HG02938 (cell line): ENCODE results near the gene CCDC9.
A peak's percentile ranks its signal among the peaks of the same experiment; 100 is the strongest.

Experiments
- ATAC-seq: cut with Tn5 transposase; IDR thresholded peaks from one replicate; pipeline ENCODE4 v1.9.1; 2021; ENCODE audit warnings: mild to moderate bottlenecking, moderate library complexity; ENCODE audit not compliant: unreplicated experiment

The CCDC9 gene

DNA sequence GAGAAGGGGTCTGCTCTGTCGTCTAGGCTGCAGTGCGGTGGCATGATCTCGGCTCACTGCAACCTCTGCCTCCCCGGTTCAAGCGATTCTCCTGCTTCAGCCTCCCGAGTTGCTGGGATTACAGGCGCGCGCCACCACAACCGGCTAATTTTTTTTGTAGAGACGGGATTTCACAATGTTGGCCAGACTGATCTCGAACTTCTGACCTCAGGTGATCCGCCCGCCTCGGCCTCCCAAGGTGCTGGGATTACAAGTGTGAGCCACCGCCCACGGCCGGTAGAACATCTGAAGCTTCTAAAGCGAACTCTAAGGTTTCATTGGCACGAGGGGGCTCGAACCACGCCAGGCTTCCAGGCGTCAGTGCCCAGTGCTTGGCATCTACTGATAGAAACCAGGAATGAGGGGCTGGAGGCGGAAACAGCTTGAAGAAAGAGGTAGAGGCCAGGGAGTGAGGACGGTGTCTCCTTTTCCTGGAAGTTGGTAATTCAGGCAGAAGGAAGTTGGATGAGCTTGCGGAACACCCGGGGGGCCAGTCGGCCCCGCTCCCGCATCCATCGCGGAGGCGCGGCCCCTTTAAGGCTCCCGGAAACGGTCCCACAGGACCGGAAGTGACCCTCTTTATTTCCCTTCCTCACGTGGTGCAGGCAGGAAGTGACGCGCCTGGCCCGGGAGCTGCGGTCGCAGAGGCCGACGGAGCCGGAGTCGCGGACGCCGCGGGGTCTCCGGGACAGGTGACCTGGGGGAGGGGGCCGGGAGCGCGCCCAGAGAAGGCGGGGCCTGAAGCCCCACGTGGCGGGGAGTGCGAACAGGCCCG is at the start of gene CCDC9:
Gene CCDC9, plus strand, starts transcription at position 647 of the 814 bp plus-strand sequence. CDS start 1,876 bp downstream, outside the sequence.
- ATAC-seq: peak; percentile 37

DNA sequence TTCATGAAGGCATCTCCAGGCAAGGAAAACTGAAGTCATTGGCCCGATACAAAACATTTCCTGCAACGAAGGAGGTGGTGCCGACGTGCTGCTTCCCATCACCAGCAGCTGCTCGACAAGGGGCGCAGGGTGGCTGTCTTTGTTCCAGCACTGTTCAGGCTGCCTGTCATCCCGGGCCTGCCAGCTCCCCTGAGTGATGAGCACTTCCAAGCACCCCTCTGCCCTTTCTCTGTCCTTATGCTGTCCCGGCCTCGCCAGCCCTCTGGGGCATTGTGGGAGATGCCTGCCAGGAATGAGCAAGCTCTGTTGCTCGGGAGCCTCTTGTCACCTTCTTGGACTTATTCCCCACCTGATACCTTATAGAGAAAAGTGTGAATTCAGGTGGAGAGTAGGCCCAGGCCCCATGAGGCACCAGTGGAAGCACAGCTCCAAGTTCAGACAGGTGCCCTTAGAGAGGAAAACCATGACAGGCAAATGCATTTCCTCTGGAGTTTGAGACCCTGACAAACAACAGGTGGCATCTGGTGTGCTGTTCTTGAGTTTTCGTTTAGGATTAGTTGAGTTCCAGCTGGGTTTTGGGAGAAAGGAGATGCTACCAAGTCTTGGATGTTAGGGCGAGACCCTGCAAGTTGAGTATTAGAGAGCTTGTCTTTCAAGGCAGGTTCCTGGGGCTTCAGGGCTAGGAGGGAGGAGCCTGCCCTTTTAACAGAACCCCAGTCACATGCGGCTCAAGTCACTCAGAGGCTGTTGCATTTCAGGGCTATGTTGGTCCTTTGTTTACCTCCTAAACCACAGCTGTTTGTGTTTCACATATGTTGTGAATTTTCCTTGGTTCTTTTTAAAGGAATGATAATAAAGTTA is 46.8 kb upstream of the CCDC9 start:
- no peak for ATAC-seq

DNA sequence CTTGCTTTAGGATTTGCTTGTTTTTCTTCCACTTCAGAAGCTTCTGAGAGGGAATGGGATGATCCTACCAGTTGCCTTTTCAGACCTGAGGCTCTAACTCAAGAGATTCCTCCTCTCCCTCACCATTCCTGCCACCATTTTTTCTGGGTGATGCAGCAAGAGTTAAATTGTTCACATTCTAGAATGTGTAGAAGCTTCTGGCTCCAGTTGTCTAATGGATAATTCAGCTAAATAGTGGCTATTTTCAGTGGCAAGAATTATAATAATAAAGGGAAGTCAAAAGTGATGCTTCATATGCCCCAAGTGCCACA is 46.2 kb upstream of the CCDC9 start:
- ATAC-seq: no peak

DNA sequence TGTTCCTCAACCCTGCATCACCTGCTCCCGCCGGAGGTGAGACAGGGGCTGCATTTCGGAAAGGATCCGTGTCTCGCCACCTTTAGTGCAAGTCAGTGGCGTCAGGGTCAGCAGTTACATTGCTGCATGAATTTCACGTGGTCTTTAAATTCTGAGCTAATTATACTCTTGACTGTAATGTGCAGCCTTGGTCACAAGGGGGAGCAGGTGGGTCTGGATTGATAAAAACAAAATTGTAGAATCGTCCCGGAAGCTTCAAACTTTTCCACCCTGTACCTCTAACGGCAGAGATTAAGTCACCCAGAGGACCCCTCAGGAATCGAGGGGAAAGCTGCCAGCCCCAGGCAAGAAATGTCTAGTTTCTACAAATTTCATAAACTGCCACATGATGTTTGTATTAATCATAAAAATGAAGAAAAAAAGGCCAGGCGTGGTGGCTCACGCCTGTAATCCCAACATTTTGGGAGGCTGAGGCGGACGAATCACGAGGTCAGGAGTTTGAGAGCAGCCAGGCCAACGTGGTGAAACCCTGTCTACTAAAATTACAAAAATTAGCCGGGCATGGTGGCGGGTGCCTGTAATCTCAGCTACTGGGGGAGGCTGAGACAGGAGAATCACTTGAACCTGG is 45.5 kb upstream of the CCDC9 start:
- no peak for ATAC-seq

DNA sequence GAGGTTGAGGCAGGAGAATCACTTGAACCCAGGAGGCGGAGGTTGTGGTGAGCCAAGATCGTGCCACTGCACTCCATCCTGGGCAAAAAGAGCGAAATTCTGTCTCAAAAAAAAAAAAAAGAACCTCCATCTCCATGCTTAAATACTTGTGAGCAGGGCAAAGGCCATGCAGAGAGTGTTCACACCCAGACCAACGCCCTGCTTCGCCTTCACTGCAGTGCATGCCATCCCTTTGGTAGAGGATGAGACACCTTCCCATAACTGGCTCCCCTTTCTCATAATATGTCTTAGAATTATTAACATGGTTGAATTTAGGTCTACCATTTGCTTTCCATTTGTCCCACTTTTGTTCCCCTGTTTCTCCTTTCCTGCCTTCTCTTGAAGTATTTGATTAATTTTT is 40.7 kb upstream of the CCDC9 start:
- no peak for ATAC-seq

DNA sequence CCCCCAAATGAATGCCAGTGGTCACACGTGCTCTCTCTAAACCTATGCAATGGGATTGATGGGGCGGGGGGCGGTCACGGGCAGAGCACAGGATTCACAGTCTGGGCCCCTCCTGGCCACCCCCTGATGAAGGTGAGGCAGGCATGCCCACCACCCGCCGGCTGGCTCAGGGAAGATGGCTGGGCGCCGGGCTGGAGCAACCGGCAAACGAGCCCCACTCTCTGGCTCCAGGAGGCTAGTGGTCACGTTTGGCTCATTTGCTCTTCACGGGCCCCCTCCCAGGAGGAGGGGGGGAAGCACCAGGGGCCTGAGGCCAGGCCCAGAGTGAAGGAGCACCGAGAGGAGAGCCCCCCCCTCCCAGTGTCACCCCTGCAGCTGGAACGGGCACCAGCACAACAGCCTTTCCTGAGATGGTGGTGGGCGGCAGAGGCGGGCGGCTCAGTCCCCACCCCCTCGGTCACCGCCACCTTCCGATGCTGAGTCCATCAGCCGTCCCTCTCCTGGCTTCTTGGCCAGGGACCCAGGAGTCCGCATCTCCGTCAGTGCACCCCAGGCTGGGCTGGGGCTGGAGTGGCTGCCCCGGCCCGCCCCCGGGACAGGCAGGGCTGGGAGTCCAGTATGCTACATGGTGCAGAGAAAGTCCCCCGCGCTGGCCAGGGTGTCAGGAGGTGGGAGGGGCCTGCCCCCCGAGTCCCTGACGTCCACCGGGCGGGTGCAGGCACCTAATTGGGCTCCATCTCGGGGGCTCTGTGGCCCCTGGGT is 35.1 kb upstream of the CCDC9 start:
- no peak for ATAC-seq

DNA sequence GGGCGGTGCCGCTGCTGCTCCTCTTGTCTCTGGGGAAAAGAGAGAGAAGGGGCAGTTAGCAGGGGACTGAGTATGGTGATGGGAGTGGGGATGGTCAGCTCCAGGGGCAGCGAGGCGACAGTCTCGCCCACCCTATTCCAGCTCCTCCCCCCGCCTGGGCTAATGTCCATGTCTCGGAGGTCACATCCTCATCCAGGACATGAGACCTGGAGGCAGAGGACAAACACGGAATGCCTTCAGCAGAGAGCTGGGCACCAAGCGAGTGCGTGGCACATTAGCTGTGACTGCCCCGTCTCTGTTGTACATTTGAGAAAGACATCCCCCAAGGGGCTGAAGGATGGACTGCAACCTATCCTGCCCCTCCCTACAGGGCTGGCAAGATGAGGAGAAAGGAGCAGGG is 34.4 kb upstream of the CCDC9 start:
- ATAC-seq: no peak

DNA sequence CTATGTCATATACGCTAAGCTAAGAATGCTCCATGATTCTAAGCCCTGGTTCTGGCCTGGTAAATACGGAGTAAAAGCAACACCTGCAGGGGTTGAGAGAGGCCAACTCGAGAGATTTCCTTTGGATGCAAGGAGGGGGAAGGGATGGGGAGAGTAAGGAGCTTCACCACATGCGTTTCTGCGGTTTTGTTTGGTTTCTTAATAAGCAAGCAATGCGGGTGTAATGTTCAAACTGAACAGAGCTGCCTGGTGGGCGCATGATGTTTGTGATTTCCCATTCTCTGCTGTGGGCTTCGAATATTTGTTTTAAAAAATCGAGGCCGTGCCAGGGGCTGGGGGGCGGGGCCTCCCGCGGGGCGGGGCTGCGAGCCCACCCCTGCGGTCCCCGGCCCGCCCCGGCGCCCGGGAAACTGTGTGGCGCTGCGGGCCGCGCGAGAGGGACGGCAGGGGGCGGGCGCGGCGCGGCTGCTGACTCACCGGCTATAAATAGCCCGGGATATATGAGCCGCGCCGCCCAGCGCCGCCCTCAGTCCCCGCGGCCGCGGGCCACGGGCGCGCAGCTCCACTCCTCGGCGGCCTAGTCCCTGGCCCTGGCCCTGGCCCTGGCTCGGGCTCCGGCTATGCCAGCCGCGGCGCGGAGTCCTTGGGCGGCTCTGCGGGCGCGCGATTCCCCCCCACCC is 30.4 kb upstream of the CCDC9 start:
- ATAC-seq: peak; percentile 31

DNA sequence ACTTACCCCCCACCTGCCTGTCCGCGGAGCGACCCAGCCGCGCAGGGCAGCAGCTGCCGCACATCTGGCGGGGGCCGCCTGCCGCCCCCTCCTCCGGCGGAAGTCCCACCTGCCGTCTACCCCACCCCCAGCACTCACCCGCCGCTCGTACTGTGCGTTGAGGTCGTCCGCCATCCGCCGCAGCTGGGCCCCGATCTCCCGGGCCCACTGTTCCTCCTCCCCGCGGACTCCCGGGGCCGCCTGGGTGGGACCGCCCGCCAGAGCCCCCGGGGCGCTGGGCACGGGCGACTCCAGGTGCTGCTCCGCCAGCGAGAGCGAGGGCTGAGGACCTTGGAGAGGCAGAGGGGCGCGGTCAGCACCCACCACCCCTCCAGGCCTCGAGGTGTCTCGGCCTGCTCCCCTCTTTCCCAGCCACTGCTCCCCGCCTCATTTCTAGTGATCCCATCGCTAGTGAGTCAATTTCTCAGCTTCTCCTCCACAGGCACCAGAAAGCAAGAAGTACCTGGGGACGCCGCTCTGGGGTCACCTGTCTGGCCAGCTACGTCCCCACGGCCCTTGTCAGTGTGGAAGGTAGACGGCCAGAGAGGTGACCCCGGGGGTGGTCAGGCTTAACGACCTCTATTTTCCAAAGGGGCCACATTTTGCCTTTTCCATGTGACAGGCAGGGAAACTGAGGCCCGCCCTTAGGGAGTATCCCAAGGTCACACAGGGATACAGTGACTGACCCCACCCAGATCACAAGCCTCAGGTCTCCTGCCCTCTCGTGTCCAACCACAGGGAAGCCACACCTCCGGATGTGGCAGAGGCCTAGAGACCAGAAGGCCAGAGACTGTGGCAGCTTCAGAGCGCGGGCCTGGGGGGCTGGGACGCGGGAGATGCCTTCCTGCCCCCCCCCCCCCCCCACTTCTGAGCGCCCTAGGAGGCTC is 29.6 kb upstream of the CCDC9 start:
- ATAC-seq: peak; percentile 25

DNA sequence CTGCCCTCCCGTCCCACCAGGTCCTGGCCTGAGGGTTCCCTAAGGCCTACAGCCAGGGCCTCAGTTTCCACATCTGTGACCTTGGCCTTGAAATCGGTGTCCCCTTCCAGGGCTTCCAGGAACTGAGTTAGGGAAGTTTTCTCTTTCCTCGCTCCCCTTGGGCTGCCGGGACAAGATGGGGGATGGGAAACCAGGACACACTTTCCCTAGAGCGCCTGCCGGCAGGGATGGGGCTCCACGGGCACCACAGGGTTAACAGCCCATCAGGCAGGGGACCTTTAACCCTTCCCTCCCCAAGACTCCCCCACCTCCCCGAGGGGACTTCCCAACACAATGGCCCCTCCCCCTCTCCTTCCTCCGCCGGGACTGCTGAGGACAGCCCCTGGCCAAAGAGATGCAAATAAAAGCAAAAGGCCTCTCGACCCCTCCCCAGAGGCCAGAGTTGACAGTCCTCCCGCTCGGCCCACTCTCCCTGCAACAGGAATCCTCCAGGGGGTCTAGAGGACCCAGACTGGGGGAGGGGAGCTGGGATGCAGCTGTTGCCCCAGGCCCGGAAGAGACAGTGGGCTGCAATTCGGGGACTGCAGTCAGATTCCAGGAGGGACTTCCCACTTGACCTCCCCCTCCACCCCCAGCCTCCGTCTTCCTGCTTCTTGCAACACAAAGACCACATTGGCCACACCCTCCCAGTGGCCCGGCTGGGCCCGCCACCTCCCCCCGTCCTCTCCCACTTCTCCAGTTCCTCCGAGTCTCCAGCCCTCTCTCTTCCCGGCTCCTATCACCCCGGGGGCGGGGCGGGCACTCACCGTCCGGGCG is 28.8 kb upstream of the CCDC9 start:
- ATAC-seq: no peak

DNA sequence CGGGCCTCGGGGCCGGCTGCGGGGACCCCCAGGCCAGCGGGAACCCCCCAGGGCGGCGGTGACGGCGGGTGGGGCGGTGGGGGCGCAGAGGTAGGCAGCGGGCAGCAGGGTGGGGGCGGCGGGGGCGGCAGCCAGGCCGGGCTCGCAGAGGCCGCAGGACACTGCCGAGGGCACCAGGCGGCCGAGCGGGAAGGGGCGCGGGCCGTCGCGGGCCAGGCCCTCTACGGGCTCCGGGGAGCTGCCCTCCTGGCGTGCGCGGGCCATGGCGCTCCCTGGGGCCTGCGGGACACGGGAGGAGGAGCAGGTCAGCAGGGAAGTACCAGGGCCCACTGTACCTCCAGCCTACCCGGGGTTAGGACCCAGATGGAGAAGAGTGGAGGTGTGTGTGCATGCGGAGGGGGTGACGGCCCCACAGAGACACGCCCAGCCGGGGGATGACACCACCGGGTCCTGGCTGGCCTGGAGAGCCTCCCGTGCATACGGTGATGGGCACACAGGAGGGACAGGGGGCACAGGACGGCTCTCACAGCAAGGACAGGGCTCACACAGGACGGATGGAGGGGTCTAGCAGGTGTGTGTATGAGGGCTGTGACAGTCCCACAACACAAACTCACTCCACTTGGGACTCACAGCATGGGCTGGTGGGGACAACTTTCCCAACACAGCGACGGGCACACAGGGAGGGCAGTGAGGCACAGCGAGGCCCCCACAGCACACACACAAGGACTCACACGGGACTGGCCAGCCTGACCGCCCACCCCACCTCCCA is 28.0 kb upstream of the CCDC9 start:
- no peak for ATAC-seq

DNA sequence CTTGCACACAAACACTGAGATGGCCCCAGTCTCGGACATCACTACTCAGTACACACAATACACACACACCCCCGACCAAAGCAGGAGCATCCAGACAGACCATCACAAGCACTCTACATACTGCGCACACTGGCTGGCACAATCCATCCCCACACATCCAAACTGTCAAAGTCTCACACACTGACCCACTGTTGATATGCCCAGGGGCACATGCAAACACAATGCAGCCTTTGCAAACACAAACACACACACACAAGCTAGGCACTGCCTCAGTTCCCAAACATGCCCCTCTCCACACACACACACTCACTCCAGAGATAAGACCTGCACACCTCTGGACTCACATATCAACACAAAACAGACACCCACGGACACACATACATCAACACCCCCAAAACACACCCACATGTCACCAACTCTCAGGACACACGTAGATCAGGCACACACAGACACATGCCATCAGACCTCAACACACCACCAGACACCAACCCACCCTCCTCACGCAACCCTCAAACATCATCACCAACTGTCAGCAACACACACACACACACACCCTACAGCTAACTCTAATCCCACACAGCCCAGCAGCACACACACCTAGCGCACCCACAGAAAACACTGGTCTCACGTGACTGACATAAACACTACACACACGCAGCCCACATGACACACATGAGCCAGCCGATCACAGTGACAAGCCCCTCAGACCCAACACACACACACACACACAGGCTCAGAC is 27.2 kb upstream of the CCDC9 start:
- no peak for ATAC-seq

DNA sequence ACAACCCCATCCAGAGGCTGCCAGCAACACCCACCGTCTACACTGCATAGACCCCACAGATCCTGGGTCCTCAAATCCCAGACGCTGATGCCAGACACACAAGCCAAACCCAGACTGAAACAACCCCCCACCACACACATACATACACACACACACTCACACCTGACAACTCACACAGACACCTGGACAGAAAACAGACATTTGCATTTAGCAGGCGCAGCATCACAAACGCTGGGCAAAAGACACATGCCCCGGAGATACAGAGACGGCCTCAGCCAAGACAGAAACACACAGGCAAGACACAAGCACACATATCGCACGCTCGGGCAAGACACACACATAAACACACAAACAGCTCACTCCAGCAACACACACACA is 26.7 kb upstream of the CCDC9 start:
- no peak for ATAC-seq

DNA sequence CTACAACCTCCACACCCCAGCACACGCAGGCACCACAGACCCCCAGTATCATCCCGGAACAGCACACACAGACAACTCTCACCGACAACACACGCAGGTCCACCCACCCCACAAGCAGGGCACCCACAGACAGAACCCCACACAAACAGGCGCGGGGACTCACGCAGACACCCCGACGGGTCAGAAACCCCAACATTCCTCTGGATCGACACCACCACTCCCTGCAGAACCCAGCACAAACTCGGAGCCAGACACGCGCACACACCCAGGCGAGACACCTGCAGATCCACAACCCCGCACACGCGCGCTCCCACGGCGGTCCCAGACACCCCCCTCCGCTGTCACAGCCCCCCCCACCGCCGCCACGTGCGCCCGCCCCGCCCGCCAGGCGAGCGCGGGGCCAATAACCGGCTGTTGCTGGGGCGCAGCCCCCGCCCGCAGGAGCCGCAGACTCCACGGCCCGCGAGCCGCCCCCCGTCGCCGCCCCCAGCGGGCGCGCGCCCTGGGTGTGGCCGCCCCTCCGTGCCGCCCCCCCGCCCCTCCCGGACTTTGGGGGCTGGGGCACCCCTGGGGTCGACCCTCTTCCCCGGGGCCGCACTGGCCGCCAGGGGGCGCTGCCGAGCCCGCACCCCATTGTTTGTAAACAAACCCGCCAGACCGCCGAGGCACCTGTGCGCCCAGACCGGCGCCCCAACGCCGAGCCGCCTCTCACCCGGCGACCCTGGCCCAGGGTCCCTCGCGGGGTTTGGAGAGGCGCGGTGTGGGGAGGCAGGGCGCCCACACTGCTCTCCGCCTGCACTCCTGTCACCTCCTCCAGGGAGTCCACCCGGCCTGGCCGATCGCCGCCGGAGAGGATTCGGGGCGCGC is 26.0 kb upstream of the CCDC9 start:
- ATAC-seq: no peak

DNA sequence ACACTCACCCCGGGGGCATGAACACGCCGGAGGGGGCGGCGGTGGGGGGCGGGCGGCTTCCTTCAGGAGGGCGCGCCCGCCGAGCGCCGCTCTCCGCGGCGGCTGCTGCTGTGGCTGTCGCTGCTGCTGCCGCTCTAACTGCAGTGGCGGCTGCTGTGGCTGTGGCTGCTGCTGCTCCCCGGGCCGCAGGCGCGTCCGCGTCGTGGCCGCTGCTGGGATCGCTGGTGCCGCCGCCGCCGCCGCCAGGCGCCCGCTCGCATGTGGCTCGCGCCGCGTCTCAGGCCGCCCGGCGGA is 25.5 kb upstream of the CCDC9 start, which contains the start of gene BBC3:
Gene BBC3, minus strand, starts transcription at position 279 of the 294 bp plus-strand sequence. CDS start 2,768 bp downstream, outside the sequence.
- ATAC-seq: no peak
